ENCODE data around the gene TNFSF9. TPM values are rescaled to one million over a fixed set of nuclear protein-coding genes. Genes with fewer than 3 reads are reported as not detected.
A peak's percentile ranks its signal among the peaks of the same experiment; 100 is the strongest.

The TNFSF9 gene
- total and polyA plus RNA-seq, 2 of the 8 experiments (the other 6 are each of a cell fraction or from before 2014, with no cell fraction given): 1.7 to 4.4 TPM

DNA sequence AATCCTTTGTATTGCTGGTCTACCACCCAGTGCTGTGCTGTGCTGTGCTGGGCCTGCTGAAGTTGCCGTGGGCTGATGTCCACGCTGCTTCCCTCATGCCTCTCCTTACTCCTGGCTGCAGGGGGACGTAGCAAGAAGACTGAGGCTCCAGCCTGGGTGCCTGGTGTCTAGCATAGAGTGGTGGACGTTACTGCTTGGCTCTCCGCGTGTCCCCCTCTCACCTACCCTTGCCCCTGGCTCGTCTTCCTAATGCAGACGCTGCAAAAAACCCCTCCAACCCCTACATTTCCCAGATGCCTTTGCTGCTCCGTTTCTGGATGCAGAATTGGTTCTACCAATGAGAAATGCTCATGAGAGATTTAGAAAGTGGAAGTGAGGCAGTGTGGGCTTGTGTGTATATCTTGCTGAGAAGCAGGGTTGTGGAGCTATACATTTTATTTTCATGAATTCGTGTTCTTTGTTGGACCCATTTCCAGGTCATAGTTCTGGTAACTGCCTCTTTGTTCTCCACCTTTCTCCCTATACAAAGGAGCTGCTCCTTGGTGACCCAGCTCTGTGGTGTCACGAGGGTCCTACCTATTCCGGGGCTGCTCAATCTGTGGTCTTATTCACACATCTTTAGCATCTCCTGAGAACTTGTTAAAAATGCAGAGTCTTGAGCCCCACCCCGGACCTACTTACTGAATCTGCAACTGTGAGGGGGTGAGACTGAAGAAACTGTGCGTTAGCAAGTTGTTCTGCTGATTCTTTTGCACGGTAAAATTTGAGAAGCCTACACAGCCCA, 41.4 kb upstream of the TNFSF9 start:
- H2AFZ ChIP-seq (ENCODE audit: low read length): 0 out of 2 replicates have a peak overlapping the region, but pooled peaks have one; percentile 18
- H2BK120ac ChIP-seq (replicated peaks; ENCODE audit: low read depth, low read length): no peak overlapping the region
- 0 out of 2 replicates have a peak overlapping the region, but pooled peaks have one; percentile 61 for H2BK20ac ChIP-seq (ENCODE audit: low read length)
- no peak overlapping the region for H3K14ac ChIP-seq (ENCODE audit: insufficient read length)
- no peaks in the 10 kb centered on the region for H3K9me3 ChIP-seq (ENCODE audit: insufficient read depth in 2 of 2, low read depth in 1 of 2, low read length in 1 of 2)
- no peak overlapping the region for H3K18ac ChIP-seq (ENCODE audit: extremely low read depth, low read length)
- ChIA-PET POLR2A (ENCODE audit: partially characterized antibody) (interaction anchor here (0.6 to 2.4 kb wide), 5 partner anchors 10 to 587 kb away, joined by 3 to 7 read pairs (median 4); partner anchors contain the start of gene TUBB4A), CTCF (ENCODE audit: partially characterized antibody) (interaction anchor here (0.9 to 1.0 kb wide), 2 partner anchors 77 to 286 kb away, joined by 3 read pairs; no protein-coding TSS in a partner anchor)
- H3K4me2 ChIP-seq (ENCODE audit: insufficient read depth in 1 of 2, low read depth in 2 of 2, low read length in 2 of 2): no peak overlapping the region
- H2BK15ac ChIP-seq (ENCODE audit: low read length): no peak overlapping the region
- DNase-seq (ENCODE audit: low read depth in 1 of 2, low spot score in 2 of 2): no peak
- H3K4ac ChIP-seq (replicated peaks; ENCODE audit: insufficient read length, low read depth, low read length): no peak overlapping the region
- no peaks in the 10 kb centered on the region for H3K4me1 ChIP-seq (replicated peaks in 1 of 4; ENCODE audit: control insufficient read depth in 3 of 4, insufficient read depth in 4 of 4, low read length in 3 of 4)
- H3K4me3 ChIP-seq (ENCODE audit: extremely low read depth in 1 of 4, insufficient read depth in 2 of 4, low read depth in 3 of 4, low read length in 4 of 4): no peak overlapping the region
- H3K79me2 ChIP-seq (ENCODE audit: control insufficient read depth in 1 of 2, insufficient read depth in 2 of 2, low read length in 2 of 2): no peaks in the 10 kb centered on the region
- H3K9ac ChIP-seq (replicated peaks in 1 of 4; ENCODE audit: extremely low read depth in 1 of 4, low read depth in 3 of 4, low read length in 3 of 4): no peak overlapping the region
- H4K91ac ChIP-seq (replicated peaks; ENCODE audit: insufficient read length, low read length): no peak overlapping the region
- H3K56ac ChIP-seq (replicated peaks; ENCODE audit: insufficient read length, low read depth, low read length): no peak overlapping the region
- H3K36me3 ChIP-seq (ENCODE audit: control insufficient read depth in 2 of 4, insufficient read depth in 4 of 4, low read length in 3 of 4): no peaks in the 10 kb centered on the region
- no peaks in the 10 kb centered on the region for H4K20me1 ChIP-seq (replicated peaks in 1 of 2; ENCODE audit: control insufficient read depth in 1 of 2, insufficient read depth in 2 of 2, low read length in 2 of 2)
- no peak overlapping the region for H3K23ac ChIP-seq (ENCODE audit: insufficient read length)
- H3K23me2 ChIP-seq (ENCODE audit: low read depth, low read length): no peaks in the 10 kb centered on the region
- no peak overlapping the region for H2BK5ac ChIP-seq (ENCODE audit: low read depth, low read length)
- no peak for FAIRE-seq
- no peak overlapping the region for H2BK12ac ChIP-seq (ENCODE audit: low read depth, low read length)
- no peak overlapping the region for H2AK5ac ChIP-seq (ENCODE audit: low read depth, low read length)
- WGBS, 2 experiments (ENCODE audit: extremely low coverage in 1 of 2, insufficient coverage in 1 of 2, insufficient read length in 1 of 2, insufficient replicate concordance in 2 of 2, low coverage in 1 of 2, low lambda C conversion rate in 2 of 2, missing lambda C conversion rate in 1 of 2): 83% methylated on average over 15 of the region's 15 CpGs; no CpG with 5 or more reads in 1 of the 2 experiments
- no peak overlapping the region for H4K5ac ChIP-seq (ENCODE audit: insufficient read length, low read depth, low read length)
- H3K27ac ChIP-seq (ENCODE audit: low read depth, low read length): no peak overlapping the region
- H3K79me1 ChIP-seq (ENCODE audit: low read depth, low read length): no peaks in the 10 kb centered on the region
- no peak overlapping the region for H4K8ac ChIP-seq (ENCODE audit: extremely low read depth, insufficient read depth, low read length)
- H3K27me3 ChIP-seq (replicated peaks in 1 of 4; ENCODE audit: control insufficient read depth in 3 of 4, extremely low read depth in 1 of 4, insufficient read depth in 3 of 4, low read length in 3 of 4): peaks cover 0 to 2% (median 0%) of the 10 kb centered on the region in 4 experiments; a peak in 1 of 7 replicates
- no peak for TF ChIP-seq POU5F1 (IDR thresholded peaks at IDR 0.05; ENCODE audit: low read depth, low read length)
- TF ChIP-seq TBP (IDR thresholded peaks at IDR 0.05; ENCODE audit: low read depth, low read length): no peak
- TF ChIP-seq SRF (IDR thresholded peaks at IDR 0.05; ENCODE audit: low read depth, low read length): no peak
- TF ChIP-seq SAP30 (IDR thresholded peaks at IDR 0.05; ENCODE audit: insufficient read depth, insufficient replicate concordance, low read length): no peak
- no peak for TF ChIP-seq CBX5 (IDR thresholded peaks at IDR 0.05; ENCODE audit: low read depth, low read length)
- TF ChIP-seq KDM5A (IDR thresholded peaks at IDR 0.05; ENCODE audit: low read length): no peak
- no peak for TF ChIP-seq KDM1A (IDR thresholded peaks at IDR 0.05; ENCODE audit: borderline replicate concordance, low read length)
- TF ChIP-seq CREB1 (IDR thresholded peaks at IDR 0.05): no peak
- TF ChIP-seq NRF1 (IDR thresholded peaks at IDR 0.05; ENCODE audit: low read depth, low read length): no peak
- TF ChIP-seq BCL11A (IDR thresholded peaks at IDR 0.05; ENCODE audit: low read depth in 2 of 2, low read length in 2 of 2): no peak
- no peak for TF ChIP-seq GTF2F1 (IDR thresholded peaks at IDR 0.05; ENCODE audit: borderline replicate concordance, low read depth, low read length)
- no peak for TF ChIP-seq HDAC2 (IDR thresholded peaks at IDR 0.05; ENCODE audit: borderline replicate concordance in 1 of 2, low read depth in 2 of 2, low read length in 2 of 2)

Measured in H1 (cell line).